ENCODE results near the gene C22orf15. TPM values are rescaled to one million over a fixed set of nuclear protein-coding genes. Genes with fewer than 3 reads are reported as not detected.

The C22orf15 gene
- total RNA-seq, 1 experiment from 2014 or later: 0.81 TPM

DNA sequence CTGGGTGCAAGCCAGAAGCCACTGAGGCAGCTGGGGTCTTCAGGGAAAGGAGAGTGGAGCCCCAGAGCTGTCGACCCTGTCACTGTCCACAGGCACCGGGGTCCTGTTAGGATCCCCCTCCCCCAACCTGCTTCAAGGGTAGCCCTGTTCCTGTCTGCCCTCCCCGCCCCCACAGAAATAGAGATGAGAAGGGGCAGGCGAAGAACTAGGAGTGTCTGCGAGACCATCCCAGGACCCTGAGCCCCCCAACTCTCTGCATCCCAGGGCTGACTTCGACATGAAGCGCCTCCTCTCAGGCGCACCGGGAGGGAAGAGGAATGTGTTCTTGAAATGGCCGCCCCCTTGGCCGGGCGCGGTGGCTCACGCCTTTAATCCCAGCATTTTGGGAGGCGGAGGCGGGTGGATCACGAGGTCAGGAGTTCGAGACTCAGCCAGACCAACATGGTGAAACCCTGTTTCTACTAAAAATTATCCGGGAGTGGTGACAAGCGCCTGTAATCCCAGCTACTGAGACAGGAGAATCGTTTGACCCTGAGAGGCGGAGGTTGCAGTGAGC, 11.3 kb upstream of the C22orf15 start:
- Histone ChIP-seq H3K79me2 (ENCODE audit: insufficient read depth, low read length) (no peaks in the 10 kb centered on the region), H3K79me1 (ENCODE audit: insufficient read depth, low read depth, low read length, poor library complexity, severe bottlenecking) (no peaks in the 10 kb centered on the region), H3K27ac (ENCODE audit: insufficient read length, low read depth, low read length) (no peak overlapping the region), H4K20me1 (ENCODE audit: control insufficient read depth, insufficient read depth, insufficient read length) (no peaks in the 10 kb centered on the region), H2BK12ac (ENCODE audit: insufficient read length, low read depth, low read length) (no peak overlapping the region), H3K27me3 (ENCODE audit: insufficient read depth, low read length) (no peaks in the 10 kb centered on the region), H3K4me1 (ENCODE audit: insufficient read depth, low read length) (no peaks in the 10 kb centered on the region; the same call in 1 of the 2 replicates), H3K4ac (ENCODE audit: low read depth, low read length) (no peak overlapping the region; the same call in 1 of the 2 replicates), H4K5ac (ENCODE audit: insufficient read length, low read depth, low read length) (no peak overlapping the region), H3K9me3 (ENCODE audit: control insufficient read depth, low read depth, low read length) (no peaks in the 10 kb centered on the region), H4K91ac (ENCODE audit: insufficient read length, low read depth, low read length) (no peak overlapping the region), H3T11ph (ENCODE audit: low read length) (no peak overlapping the region), H2BK120ac (ENCODE audit: low read depth, low read length, poor library complexity, severe bottlenecking) (no peak overlapping the region), H3K4me2 (ENCODE audit: insufficient read depth, insufficient read length, low read length) (peak overlapping the region; percentile 59), H3K23me2 (ENCODE audit: insufficient read length, low read depth, low read length, poor library complexity, severe bottlenecking) (peaks cover 8% of the 10 kb centered on the region), H2AFZ (ENCODE audit: low read length) (no peak overlapping the region), H3K9ac (ENCODE audit: extremely low read depth, insufficient read length, low read length) (peak overlapping the region; percentile 93), H3K23ac (ENCODE audit: insufficient read length, low read depth, low read length) (no peak overlapping the region), H2AK5ac (ENCODE audit: insufficient read length, low read length) (no peak overlapping the region), H3K14ac (ENCODE audit: insufficient read depth, low read length) (peak overlapping the region; percentile 97), H3K56ac (ENCODE audit: insufficient read length, low read depth, low read length) (no peak overlapping the region), H2BK5ac (ENCODE audit: insufficient read length, low read length) (no peak overlapping the region), H2BK15ac (ENCODE audit: low read depth, low read length) (no peak overlapping the region), H4K8ac (replicated peaks; ENCODE audit: insufficient read length, low read depth, low read length) (no peak overlapping the region), H2BK20ac (ENCODE audit: low read depth, low read length, poor library complexity, severe bottlenecking) (no peak overlapping the region), H3K18ac (ENCODE audit: insufficient read length, low read depth, low read length) (peak overlapping the region; percentile 91)
- no CpG with 5 or more reads among the region's 22 CpGs for WGBS (ENCODE audit: extremely low coverage, insufficient read length, low lambda C conversion rate)
- Mint-ChIP-seq H3K36me3 (ENCODE audit: insufficient read depth in 1 of 3, low read depth in 3 of 3) (no peaks in the 10 kb centered on the region; a peak in 1 of 7 replicates), H3K4me3 (peak overlapping the region; percentile 77 to 88), H3K9me3 (no peaks in the 10 kb centered on the region; a peak in 1 of 5 replicates), H3K27me3 (ENCODE audit: low read depth) (peaks cover 4% of the 10 kb centered on the region), H3K27ac (peak overlapping the region; percentile 70 to 89 (median 87); a peak in 4 of 7 replicates), H3K4me1 (peaks cover 14 to 39% of the 10 kb centered on the region in 2 experiments)
- TF ChIP-seq, protein P1, sequence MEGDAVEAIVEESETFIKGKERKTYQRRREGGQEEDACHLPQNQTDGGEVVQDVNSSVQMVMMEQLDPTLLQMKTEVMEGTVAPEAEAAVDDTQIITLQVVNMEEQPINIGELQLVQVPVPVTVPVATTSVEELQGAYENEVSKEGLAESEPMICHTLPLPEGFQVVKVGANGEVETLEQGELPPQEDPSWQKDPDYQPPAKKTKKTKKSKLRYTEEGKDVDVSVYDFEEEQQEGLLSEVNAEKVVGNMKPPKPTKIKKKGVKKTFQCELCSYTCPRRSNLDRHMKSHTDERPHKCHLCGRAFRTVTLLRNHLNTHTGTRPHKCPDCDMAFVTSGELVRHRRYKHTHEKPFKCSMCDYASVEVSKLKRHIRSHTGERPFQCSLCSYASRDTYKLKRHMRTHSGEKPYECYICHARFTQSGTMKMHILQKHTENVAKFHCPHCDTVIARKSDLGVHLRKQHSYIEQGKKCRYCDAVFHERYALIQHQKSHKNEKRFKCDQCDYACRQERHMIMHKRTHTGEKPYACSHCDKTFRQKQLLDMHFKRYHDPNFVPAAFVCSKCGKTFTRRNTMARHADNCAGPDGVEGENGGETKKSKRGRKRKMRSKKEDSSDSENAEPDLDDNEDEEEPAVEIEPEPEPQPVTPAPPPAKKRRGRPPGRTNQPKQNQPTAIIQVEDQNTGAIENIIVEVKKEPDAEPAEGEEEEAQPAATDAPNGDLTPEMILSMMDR (conservative IDR thresholded peaks at IDR 0.05): no peak
- DNase-seq: peak; percentile 60
